BE2C (cell line): ENCODE results near the gene GHRL.

ENCODE experiments used
- DNase-seq: peaks from one replicate; pipeline ENCODE4 v3.0.0-alpha.2; 2020
- H3K27me3 ChIP-seq: fragments of 250-450 bp; sonication (Bioruptor Pico); 2 replicates; pipeline ENCODE4 v1.5.1; 2020; ENCODE audit warnings: mild to moderate bottlenecking
- H3K36me3 ChIP-seq: fragments of 250-450 bp; sonication (Bioruptor Pico); 2 replicates; pipeline ENCODE4 v1.5.1; 2020; ENCODE audit warnings: mild to moderate bottlenecking
- H3K4me1 ChIP-seq: fragments of 250-450 bp; sonication (Bioruptor Pico); 2 replicates; pipeline ENCODE4 v1.5.1; 2020
- H3K4me3 ChIP-seq: 2 replicates; pipeline ENCODE4 v1.5.1; 2011; ENCODE audit warnings: low read depth, low read length
- H3K9me3 ChIP-seq: fragments of 250-450 bp; sonication (Bioruptor Pico); 2 replicates; pipeline ENCODE4 v1.5.1; 2020
- TF ChIP-seq, protein P1 (sequence below): IDR thresholded peaks from 2 replicates; pipeline ENCODE4 v1.5.1; 2012; ENCODE audit warnings: mild to moderate bottlenecking, low read depth, low read length

The GHRL gene

DNA sequence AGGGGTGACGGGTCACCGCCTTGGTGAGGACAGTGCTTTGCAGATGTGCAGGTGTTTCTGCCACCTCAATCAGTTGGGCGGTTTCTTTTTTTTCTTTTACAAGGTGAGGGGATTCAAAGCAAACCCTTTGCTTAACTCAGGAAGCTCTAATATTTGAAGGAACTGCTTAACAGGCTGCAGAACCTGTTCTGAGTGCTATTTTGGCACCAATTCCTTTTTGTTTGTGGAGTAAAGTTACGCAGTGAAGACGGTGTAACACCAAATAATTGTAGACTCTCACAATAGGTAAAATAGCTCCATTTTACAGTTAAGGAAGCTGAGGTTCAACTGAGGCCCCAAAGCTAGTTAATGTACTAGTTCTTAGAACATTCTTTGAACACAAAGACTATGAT, 6.6 kb downstream of the GHRL start:
- DNase-seq: no peak
- Histone ChIP-seq H3K36me3 (no peaks in the 10 kb centered on the region), H3K4me1 (no peaks in the 10 kb centered on the region)

DNA sequence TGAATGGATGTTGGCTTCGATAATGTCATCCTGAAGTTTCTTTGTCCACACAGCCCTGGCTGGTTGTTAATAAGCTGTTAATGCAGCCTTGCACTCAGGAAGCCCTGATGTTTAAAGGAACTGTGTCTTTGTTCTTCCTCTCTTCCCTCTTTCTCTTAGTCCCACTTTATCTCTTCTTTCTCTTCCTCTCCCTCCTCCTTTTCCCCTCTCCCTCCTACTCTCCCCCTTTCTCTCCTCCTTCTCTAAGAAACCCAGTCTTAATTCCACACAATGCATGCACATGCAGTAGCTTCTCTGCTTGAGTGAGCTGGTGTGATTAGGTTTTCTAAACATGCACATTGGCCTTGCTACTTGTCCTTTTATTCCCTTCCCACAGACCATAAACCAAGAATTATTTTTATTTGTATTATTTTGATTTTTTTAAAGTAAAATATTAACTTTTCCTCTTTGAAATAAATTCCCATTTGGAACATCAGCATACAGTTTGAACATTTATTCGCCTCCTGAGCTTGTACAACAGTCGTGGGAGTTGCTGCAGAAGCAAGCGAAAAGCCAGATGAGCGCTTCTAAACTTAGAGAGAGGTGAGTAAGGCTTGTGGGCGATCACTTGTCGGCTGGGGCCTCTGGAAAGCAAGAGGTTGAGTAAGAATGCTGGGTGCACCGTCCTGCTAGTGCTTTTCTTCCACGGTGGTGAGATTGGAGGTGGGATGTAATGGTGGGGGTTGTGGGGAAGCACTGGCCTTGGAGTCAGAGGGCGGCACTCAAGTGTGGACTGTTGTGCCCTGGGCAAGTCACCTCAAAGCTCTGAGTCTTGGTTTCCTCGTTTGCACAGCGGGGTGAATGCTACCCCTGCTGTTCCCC, 7.2 kb downstream of the GHRL start:
- no peak for DNase-seq
- H3K9me3 ChIP-seq: no peaks in the 10 kb centered on the region
- H3K36me3 ChIP-seq: peaks cover 2% of the 10 kb centered on the region; the same call in 1 of the 2 replicates
- TF ChIP-seq, protein P1, sequence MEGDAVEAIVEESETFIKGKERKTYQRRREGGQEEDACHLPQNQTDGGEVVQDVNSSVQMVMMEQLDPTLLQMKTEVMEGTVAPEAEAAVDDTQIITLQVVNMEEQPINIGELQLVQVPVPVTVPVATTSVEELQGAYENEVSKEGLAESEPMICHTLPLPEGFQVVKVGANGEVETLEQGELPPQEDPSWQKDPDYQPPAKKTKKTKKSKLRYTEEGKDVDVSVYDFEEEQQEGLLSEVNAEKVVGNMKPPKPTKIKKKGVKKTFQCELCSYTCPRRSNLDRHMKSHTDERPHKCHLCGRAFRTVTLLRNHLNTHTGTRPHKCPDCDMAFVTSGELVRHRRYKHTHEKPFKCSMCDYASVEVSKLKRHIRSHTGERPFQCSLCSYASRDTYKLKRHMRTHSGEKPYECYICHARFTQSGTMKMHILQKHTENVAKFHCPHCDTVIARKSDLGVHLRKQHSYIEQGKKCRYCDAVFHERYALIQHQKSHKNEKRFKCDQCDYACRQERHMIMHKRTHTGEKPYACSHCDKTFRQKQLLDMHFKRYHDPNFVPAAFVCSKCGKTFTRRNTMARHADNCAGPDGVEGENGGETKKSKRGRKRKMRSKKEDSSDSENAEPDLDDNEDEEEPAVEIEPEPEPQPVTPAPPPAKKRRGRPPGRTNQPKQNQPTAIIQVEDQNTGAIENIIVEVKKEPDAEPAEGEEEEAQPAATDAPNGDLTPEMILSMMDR: no peak
- no peaks in the 10 kb centered on the region for H3K27me3 ChIP-seq
- no peaks in the 10 kb centered on the region for H3K4me1 ChIP-seq
- H3K4me3 ChIP-seq: no peak overlapping the region

More for the DNA sequence above, 6.6 kb downstream of the GHRL start:
- H3K27me3 ChIP-seq: no peaks in the 10 kb centered on the region
- TF ChIP-seq, protein P1: no peak
- no peak overlapping the region for H3K4me3 ChIP-seq
- H3K9me3 ChIP-seq: no peaks in the 10 kb centered on the region

DNA sequence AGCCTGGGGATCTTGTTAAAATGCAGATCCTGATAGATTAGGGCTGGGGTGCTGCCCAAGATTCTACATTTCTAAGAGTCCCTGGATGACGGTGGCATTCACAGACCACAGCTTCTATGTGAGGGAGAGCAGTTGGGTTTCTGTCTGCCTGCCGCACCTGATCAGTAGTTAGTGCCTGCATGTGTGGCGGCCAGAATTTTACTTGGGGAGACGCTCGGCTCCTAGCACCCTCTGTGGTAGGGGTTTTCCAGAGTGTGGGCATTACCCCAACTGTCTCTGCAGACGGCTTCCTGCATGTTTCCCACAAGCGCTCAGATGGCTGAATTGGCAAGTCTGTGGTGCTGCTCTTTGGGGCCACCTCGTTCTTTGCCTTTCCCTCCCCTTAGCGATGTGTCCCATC, 8.3 kb downstream of the GHRL start:
- H3K36me3 ChIP-seq: peaks cover 4% of the 10 kb centered on the region; the same call in 1 of the 2 replicates
- H3K4me3 ChIP-seq: no peak overlapping the region
- no peaks in the 10 kb centered on the region for H3K9me3 ChIP-seq
- DNase-seq: no peak
- H3K4me1 ChIP-seq: no peaks in the 10 kb centered on the region
- TF ChIP-seq, protein P1: no peak
- no peaks in the 10 kb centered on the region for H3K27me3 ChIP-seq

DNA sequence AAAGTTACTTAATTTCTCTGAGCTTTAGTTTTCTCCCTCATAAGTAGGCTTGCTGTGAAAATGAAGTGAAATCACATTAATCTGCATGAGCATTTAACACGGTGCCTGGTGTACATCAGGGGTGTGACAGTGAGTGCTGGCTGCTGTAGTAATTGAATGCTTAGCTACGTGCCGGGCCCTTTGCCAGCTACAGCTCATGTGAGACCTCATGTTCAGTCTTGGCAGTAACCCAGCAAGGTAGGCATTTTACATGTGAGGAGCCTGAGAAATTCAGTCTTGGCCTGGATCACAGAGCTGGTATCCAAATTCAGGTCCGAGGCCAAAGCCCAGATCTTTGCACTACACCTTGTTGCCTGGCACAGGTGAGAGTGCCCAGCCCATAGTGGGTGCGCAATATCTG, 9.1 kb downstream of the GHRL start:
- Histone ChIP-seq H3K36me3 (peaks cover 4% of the 10 kb centered on the region; the same call in 1 of the 2 replicates), H3K4me1 (no peaks in the 10 kb centered on the region), H3K4me3 (no peak overlapping the region), H3K27me3 (no peaks in the 10 kb centered on the region), H3K9me3 (no peaks in the 10 kb centered on the region)
- DNase-seq: peak; percentile 19
- TF ChIP-seq, protein P1: no peak

DNA sequence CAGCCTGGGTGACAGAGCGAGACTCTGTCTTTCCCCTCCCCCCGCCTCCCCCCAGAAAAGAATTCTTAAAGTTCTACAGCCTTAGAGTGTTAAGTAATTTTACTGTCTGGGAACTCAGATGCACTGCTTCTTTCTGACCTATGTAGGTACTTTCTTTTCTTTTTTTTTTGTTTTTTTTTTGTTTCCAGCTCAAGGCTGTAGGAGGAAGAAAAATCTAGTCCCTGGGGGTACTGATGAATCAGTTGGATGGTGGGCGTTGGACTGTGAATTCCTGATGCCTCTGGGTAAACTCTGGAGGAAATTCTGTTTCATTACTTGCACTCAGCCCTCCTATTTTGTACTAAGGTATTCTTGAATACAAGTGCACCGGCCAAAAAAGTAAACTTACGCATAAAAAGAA, 10.8 kb downstream of the GHRL start:
- no peaks in the 10 kb centered on the region for H3K4me1 ChIP-seq
- TF ChIP-seq, protein P1: no peak
- no peak for DNase-seq
- no peaks in the 10 kb centered on the region for H3K9me3 ChIP-seq
- H3K4me3 ChIP-seq: no peak overlapping the region
- peaks cover 4% of the 10 kb centered on the region; the same call in 1 of the 2 replicates for H3K36me3 ChIP-seq
- no peaks in the 10 kb centered on the region for H3K27me3 ChIP-seq

DNA sequence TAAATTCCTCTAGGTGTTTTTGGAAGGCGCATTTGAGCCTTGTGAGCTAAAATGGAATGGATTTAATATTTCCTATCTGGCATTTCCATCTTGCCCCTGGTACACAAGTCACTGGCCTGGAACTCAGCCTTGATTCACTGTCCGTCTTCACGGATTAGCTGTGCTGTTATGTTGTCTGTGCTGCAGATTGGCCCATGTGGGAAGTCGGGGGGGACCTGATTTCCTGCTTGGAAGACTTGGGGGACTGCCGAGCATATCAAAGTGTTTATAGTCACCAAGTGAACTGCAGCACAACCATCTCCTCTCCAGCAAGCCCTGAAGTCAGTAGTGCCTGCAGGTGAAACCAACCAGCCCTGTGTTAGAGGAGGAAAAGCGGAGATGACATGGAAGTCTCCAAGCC, 12.2 kb downstream of the GHRL start:
- no peak for DNase-seq
- Histone ChIP-seq H3K4me3 (no peak overlapping the region), H3K4me1 (no peaks in the 10 kb centered on the region), H3K9me3 (no peaks in the 10 kb centered on the region), H3K27me3 (no peaks in the 10 kb centered on the region), H3K36me3 (peaks cover 4% of the 10 kb centered on the region; the same call in 1 of the 2 replicates)
- TF ChIP-seq, protein P1: no peak
